SK-MEL-5 (cell line): ENCODE data around the gene LRRC38. TPM values are rescaled to one million over a fixed set of nuclear protein-coding genes. Genes with fewer than 3 reads are reported as not detected.
"Not testable (repeated sequence)": the region's sequence is repeated elsewhere in the genome, so short reads cannot be mapped to it uniquely, and the experiment has no call there.

ENCODE experiments used
- DNase-seq: peaks from one replicate; pipeline ENCODE4 v3.0.0-alpha.2; 2016; ENCODE audit warnings: low read depth, low spot score
- in situ Hi-C: cut with HindIII; loops from 2 replicates; pipeline ENCODE4 v1.10.0; 2016; ENCODE audit warnings: low sequenced_read_pairs, high pct_unique_total_duplicates, low pct_unique_long_range_greater_than_20kb
- polyA plus RNA-seq, 2 experiments: library from polyadenylated mRNA; depleted of rRNA; stranded (reverse); fragments of >200 nt; gene quantifications; 2 replicates each; pipeline ENCODE4 v1.2.3, GENCODE V29; 2015
- total RNA-seq: library from RNA; depleted of rRNA; stranded (reverse); fragments of >200 nt; shearing (Covaris generic); gene quantifications from 2 replicates; pipeline ENCODE4 v1.2.3, GENCODE V29; 2014; rRNA removed

The LRRC38 gene
- not detected in 2 replicates for total RNA-seq
- polyA plus RNA-seq (2015; cell fraction: cytosol; rRNA removed), result not detected in 2 replicates
- not detected in 2 replicates for polyA plus RNA-seq (2015; cell fraction: nucleus; rRNA removed)

GRCh38 chr1:13513895-13514546 lies at the start of gene LRRC38:
Gene LRRC38, minus strand, starts transcription at chr1:13514003. Its CDS starts 410 bp downstream, at chr1:13513593.
- in situ Hi-C loops, result no loop called here
- DNase-seq, result no peak

- DNase-seq, in situ Hi-C loops: not testable (repeated sequence)
Observed at GRCh38 chr1:13562981-13563380, 49.2 kb upstream of the LRRC38 start.

GRCh38 chr1:13560541-13560940 lies 46.7 kb upstream of the LRRC38 start:
- in situ Hi-C loops, result no loop called here
- DNase-seq, result no peak

GRCh38 chr1:13556224-13556764 lies 42.5 kb upstream of the LRRC38 start:
- DNase-seq, result no peak
- in situ Hi-C loops, result no loop called here

- DNase-seq, result no peak
- in situ Hi-C loops, result no loop called here
Observed at GRCh38 chr1:13554798-13555197, 41.0 kb upstream of the LRRC38 start.

GRCh38 chr1:13550663-13551062 lies 36.9 kb upstream of the LRRC38 start:
- in situ Hi-C loops, result no loop called here
- DNase-seq, result no peak

- DNase-seq, result peak; percentile 32
- in situ Hi-C loops, result no loop called here
Observed at GRCh38 chr1:13549521-13549920, 35.7 kb upstream of the LRRC38 start.

- in situ Hi-C loops, result no loop called here
- DNase-seq, result no peak
Observed at GRCh38 chr1:13549021-13549420, 35.2 kb upstream of the LRRC38 start.

- no peak for DNase-seq
- in situ Hi-C loops, result no loop called here
Observed at GRCh38 chr1:13548281-13548680, 34.5 kb upstream of the LRRC38 start.

GRCh38 chr1:13546791-13547190 lies 33.0 kb upstream of the LRRC38 start:
- DNase-seq, result no peak
- in situ Hi-C loops, result no loop called here

- in situ Hi-C loops, result no loop called here
Observed at GRCh38 chr1:13544221-13544556, 30.4 kb upstream of the LRRC38 start.

GRCh38 chr1:13543451-13544220 lies 29.8 kb upstream of the LRRC38 start:
- in situ Hi-C loops, result no loop called here
- peak; percentile 43 for DNase-seq

More at GRCh38 chr1:13544221-13544556, 30.4 kb upstream of the LRRC38 start:
- no peak for DNase-seq

- DNase-seq, result no peak
- in situ Hi-C loops, result no loop called here
Observed at GRCh38 chr1:13541435-13542215, 27.8 kb upstream of the LRRC38 start.

- in situ Hi-C loops, result no loop called here
- DNase-seq, result peak; percentile 10
Observed at GRCh38 chr1:13540866-13541265, 27.1 kb upstream of the LRRC38 start.

GRCh38 chr1:13539683-13540082 lies 25.9 kb upstream of the LRRC38 start:
- in situ Hi-C loops, result no loop called here
- DNase-seq, result no peak

- in situ Hi-C loops, result no loop called here
- DNase-seq, result no peak
Observed at GRCh38 chr1:13538832-13539231, 25.0 kb upstream of the LRRC38 start.

GRCh38 chr1:13536571-13536970 lies 22.8 kb upstream of the LRRC38 start:
- no peak for DNase-seq
- in situ Hi-C loops, result no loop called here

- in situ Hi-C loops, result no loop called here
- DNase-seq, result no peak
Observed at GRCh38 chr1:13535227-13535626, 21.4 kb upstream of the LRRC38 start.
